Breast epithelium (tissue), 4 donors: Measurements from ENCODE around the gene POM121L2. TPM values are rescaled to one million over a fixed set of nuclear protein-coding genes. Genes with fewer than 3 reads are reported as not detected.

Experiments used
- DNase-seq, 2 donors: peaks; one replicate each; pipeline ENCODE4 v3.0.0-alpha.2; 2019; ENCODE audit warnings: low spot score in 2 of 2
- H3K27ac ChIP-seq, 2 donors: fragments of 200-600 bp; sonication (generic) in 1 of 2; one replicate each; pipeline ENCODE4 v1.5.1; 2016 to 2019; ENCODE audit warnings: mild to moderate bottlenecking in 1 of 2
- H3K27me3 ChIP-seq, 2 donors: fragments of 200-600 bp; sonication (generic) in 1 of 2; one replicate each; pipeline versions ENCODE4 v1.5.1 to v1.6.0; 2017 to 2019; ENCODE audit warnings: control low read depth in 1 of 2, mild to moderate bottlenecking in 1 of 2
- H3K36me3 ChIP-seq: fragments of 200-600 bp; one replicate; pipeline ENCODE4 v1.5.1; 2019
- H3K4me1 ChIP-seq, 2 donors: fragments of 200-600 bp; sonication (generic); one replicate each; pipeline ENCODE4 v1.5.1; 2016 to 2019; ENCODE audit warnings: control low read depth in 1 of 2
- H3K4me3 ChIP-seq, 3 donors: fragments of 200-600 bp; sonication (generic); 1 replicate in 2 of 3; 2 replicates in 1 of 3; pipeline ENCODE4 v1.5.1; 2016 to 2019; ENCODE audit warnings: mild to moderate bottlenecking in 3 of 3, moderate library complexity in 2 of 3
- H3K9me3 ChIP-seq, 2 donors: fragments of 200-600 bp; sonication (generic) in 1 of 2; one replicate each; pipeline ENCODE4 v1.5.1; 2016 to 2019; ENCODE audit warnings: control low read depth in 1 of 2
- POLR2A ChIP-seq: fragments of 450-650 bp; IDR thresholded peaks from one replicate; pipeline ENCODE4 v1.6.1; 2016; ENCODE audit warnings: antibody characterized with exemption, mild to moderate bottlenecking, moderate library complexity
- POLR2AphosphoS5 ChIP-seq, 3 donors: sonication (generic); formaldehyde crosslinking; IDR thresholded peaks; one replicate each; pipeline ENCODE4 v1.6.1; 2017; ENCODE audit warnings: antibody characterized with exemption in 3 of 3
- intact Hi-C: fragments of 100-400 bp; cut with DNase I; formaldehyde crosslinking; loops from one replicate; pipeline ENCODE4 v1.15.1; 2023; ENCODE audit warnings: low total_unique reads
- total RNA-seq, 3 donors: library from RNA; depleted of rRNA; stranded (reverse); fragments of >200 nt; gene quantifications; one replicate each; pipeline ENCODE4 v1.1.0, GENCODE V29; 2016
- TF ChIP-seq, protein P1 (sequence below), 3 donors: fragments of 450-650 bp; IDR thresholded peaks; one replicate each; pipeline ENCODE4 v1.5.1; 2016 to 2017; ENCODE audit warnings: antibody characterized with exemption in 3 of 3, mild to moderate bottlenecking in 3 of 3, moderate library complexity in 3 of 3

POM121L2 gene
- total RNA-seq, 3 donors from 2014 or later: not detected

- Histone ChIP-seq H3K36me3 (no peaks in the 10 kb centered on the region), H3K9me3 (peaks cover 0 to 17% of the 10 kb centered on the region in 2 donors), H3K27ac (no peak overlapping the region), H3K4me1 (no peaks in the 10 kb centered on the region), H3K4me3 (no peak overlapping the region), H3K27me3 (peaks cover 0 to 95% of the 10 kb centered on the region in 2 donors)
- no peak for DNase-seq
- TF ChIP-seq POLR2AphosphoS5 (IDR thresholded peaks at IDR 0.05) (no peak), POLR2A (no peak)
- TF ChIP-seq, protein P1, sequence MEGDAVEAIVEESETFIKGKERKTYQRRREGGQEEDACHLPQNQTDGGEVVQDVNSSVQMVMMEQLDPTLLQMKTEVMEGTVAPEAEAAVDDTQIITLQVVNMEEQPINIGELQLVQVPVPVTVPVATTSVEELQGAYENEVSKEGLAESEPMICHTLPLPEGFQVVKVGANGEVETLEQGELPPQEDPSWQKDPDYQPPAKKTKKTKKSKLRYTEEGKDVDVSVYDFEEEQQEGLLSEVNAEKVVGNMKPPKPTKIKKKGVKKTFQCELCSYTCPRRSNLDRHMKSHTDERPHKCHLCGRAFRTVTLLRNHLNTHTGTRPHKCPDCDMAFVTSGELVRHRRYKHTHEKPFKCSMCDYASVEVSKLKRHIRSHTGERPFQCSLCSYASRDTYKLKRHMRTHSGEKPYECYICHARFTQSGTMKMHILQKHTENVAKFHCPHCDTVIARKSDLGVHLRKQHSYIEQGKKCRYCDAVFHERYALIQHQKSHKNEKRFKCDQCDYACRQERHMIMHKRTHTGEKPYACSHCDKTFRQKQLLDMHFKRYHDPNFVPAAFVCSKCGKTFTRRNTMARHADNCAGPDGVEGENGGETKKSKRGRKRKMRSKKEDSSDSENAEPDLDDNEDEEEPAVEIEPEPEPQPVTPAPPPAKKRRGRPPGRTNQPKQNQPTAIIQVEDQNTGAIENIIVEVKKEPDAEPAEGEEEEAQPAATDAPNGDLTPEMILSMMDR (IDR thresholded peaks at IDR 0.05): no peak
- intact Hi-C loops: no loop called here
These were observed 31.0 kb downstream of the POM121L2 start for GRCh38 chr6:27281105-27281539.

GRCh38 chr6:27280540-27281000, 31.5 kb downstream of the POM121L2 start:
- Histone ChIP-seq H3K9me3 (peaks cover 0 to 17% of the 10 kb centered on the region in 2 donors), H3K36me3 (no peaks in the 10 kb centered on the region), H3K27ac (no peak overlapping the region), H3K27me3 (peaks cover 0 to 95% of the 10 kb centered on the region in 2 donors), H3K4me1 (no peaks in the 10 kb centered on the region), H3K4me3 (no peak overlapping the region)
- TF ChIP-seq POLR2AphosphoS5 (IDR thresholded peaks at IDR 0.05): no peak
- TF ChIP-seq POLR2A: no peak
- TF ChIP-seq, protein P1 (IDR thresholded peaks at IDR 0.05): no peak
- intact Hi-C loops: no loop called here
- no peak for DNase-seq

DNA sequence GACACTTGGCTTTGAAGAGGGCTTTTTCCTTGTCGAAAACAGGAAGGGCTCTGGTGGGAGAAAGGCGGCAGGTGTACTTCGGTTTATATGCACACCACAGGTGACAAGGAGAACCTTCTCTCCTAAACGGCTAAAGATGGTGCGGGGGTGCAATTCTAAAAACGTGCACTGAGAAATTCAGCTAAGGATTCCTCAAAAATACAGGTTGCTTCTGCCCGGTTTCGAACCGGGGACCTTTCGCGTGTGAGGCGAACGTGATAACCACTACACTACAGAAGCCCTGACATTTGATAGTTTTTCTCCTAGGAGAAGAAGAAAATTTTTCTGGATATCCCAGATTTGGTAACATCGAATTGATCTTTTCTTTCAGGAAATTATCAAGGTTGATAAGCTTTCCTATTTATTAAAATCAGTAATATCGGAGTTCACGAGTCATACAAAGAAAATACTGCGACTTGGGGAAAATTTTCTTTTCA, 32.0 kb downstream of the POM121L2 start:
- no peak overlapping the region for H3K27ac ChIP-seq
- H3K27me3 ChIP-seq: peaks cover 0 to 94% of the 10 kb centered on the region in 2 donors
- TF ChIP-seq POLR2A (no peak), POLR2AphosphoS5 (IDR thresholded peaks at IDR 0.05) (no peak)
- TF ChIP-seq, protein P1 (IDR thresholded peaks at IDR 0.05): no peak
- peaks cover 0 to 17% of the 10 kb centered on the region in 2 donors for H3K9me3 ChIP-seq
- no peaks in the 10 kb centered on the region for H3K36me3 ChIP-seq
- intact Hi-C loops: no loop called here
- H3K4me1 ChIP-seq: no peaks in the 10 kb centered on the region
- H3K4me3 ChIP-seq: peak overlapping the region in 1 of 3 donors; percentile 28
- no peak for DNase-seq

DNA sequence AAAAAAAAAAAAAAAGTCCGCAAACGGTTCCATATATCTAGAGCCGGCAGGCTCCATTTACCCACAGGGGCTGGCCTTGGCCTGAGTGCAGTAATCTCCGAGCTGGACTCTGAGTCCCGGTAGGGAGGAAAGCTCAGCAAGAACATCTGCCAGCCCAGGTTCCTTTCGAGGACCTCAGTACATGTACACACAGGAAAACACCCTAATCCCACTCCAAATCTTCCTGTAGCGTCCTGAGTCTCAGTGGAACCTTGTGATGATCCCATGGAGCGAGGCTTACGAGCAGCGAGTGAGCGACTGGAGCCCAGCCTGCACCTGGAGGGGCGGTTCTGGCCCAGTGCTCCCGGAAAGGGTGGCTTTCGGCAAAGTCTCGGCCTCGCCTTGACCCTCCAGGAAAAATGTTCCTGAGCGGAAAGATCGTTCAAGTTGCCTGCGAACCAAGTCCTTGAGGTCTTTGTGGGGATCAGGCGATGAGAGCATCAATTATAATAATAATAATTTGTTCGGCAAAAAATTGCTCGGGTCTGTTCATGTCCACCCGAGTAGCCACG, 32.5 kb downstream of the POM121L2 start:
- H3K4me1 ChIP-seq: no peaks in the 10 kb centered on the region
- intact Hi-C loops: no loop called here
- no peak overlapping the region for H3K27ac ChIP-seq
- peaks cover 0 to 94% of the 10 kb centered on the region in 2 donors for H3K27me3 ChIP-seq
- DNase-seq: no peak
- H3K9me3 ChIP-seq: peaks cover 0 to 17% of the 10 kb centered on the region in 2 donors
- no peaks in the 10 kb centered on the region for H3K36me3 ChIP-seq
- H3K4me3 ChIP-seq: peak overlapping the region in 1 of 3 donors; percentile 28
- no peak for TF ChIP-seq POLR2A

GRCh38 chr6:27275025-27275956, 36.8 kb downstream of the POM121L2 start:
- no peak overlapping the region for H3K27ac ChIP-seq
- H3K4me1 ChIP-seq: no peaks in the 10 kb centered on the region
- TF ChIP-seq POLR2AphosphoS5 (IDR thresholded peaks at IDR 0.05) (no peak), POLR2A (no peak)
- TF ChIP-seq, protein P1 (IDR thresholded peaks at IDR 0.05): no peak
- no peak for DNase-seq
- no peaks in the 10 kb centered on the region for H3K36me3 ChIP-seq
- intact Hi-C loops: no loop called here
- no peaks in the 10 kb centered on the region for H3K9me3 ChIP-seq
- no peak overlapping the region for H3K4me3 ChIP-seq
- H3K27me3 ChIP-seq: peaks cover 0 to 75% of the 10 kb centered on the region in 2 donors
